NCI-H524 treated with DMSO at 0.1 percent for 48 hours (cell line): ENCODE results near the gene SEMA5B.

Source experiments
- DNase-seq: peaks from one replicate; lab custom pipeline; 2025; lab: John Stamatoyannopoulos, UW

SEMA5B gene

DNA sequence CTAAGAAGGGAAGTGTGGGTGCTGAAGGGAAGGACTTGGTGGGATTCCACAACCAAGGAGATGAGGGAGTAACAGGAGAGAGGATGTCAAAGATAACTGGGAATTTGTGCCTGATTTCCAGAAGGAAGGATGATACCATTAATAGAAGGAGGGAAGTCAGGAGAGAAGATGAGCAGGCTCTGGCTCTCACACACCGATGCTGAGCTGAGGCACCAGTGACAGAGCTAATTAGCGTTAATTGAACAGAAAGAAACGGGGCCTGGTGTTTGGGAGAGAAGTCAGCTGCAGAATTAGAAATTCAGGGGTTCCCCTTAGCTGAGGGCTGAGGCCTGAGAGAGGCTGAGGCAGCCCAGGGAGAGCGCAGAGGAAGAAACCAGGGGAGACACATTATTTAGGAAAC lies 27.4 kb upstream of the SEMA5B start:
- no peak for DNase-seq

DNA sequence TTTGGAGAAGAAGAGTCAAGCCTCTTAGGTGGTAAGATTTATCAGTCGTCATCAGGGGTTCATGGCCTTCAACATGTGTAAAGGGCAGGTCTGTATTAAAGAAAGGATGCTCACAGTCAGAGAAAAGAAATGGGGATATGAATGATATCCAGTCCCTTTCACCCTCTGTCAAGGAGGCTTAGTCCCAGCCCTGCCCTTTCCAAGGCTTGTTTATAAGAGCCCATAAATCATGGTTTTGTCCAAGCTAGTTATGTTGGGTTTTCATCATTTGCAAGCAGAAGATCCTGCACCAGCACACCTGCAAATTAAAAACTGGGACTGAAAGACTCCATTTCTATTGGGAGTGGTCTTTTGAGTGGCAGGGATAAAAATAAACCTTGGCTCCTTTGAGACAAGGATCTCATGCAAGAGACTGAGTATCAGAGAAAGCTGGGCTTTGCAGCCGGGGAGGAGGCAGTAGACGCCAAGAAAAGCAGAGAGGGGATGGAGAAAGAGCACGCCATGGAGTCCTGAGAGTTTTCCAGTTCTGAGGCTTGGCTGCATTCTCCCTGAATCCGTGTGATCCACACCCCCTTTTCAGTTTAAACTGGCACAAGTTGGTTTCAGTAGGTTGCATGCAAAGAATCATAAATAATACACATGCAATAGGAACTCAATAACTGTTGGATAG lies 26.7 kb upstream of the SEMA5B start:
- no peak for DNase-seq

DNA sequence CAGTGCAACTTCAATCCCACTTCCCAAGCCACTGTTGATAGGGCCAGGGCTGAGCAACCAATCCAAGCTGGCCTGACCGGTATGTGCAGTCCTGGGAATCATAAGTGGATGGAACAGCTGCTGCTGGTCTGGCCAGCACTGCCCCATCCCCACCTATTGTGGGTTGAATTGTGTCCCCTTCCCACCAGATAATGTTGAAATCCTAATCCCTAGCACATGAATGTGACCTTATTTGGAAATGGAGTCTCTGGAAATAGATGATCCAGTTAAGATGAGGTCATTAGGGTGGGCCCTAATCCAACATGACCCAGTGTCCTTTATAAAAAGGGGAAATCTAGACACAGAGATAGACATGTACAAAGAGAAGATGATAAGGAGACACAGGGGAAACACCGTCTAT lies 25.5 kb upstream of the SEMA5B start:
- DNase-seq: no peak

DNA sequence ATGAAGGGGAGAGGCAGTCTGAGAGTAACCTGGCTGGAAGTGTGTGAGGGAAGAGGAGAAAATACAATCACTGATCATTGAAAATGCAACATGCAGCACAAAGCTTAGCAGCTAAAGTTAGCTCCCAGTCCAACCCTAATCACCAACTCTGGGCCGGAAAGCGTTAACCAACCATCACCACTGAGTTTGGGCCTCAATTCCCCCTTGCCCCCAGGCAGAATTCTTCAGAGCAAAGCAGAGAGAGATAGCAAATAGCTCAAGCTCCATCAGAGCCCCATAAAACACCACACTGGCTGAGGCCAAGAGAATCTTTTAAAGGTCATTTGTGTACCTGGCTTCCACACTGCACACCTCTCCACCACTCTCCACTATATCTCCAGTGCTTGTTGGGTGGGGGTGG lies 23.1 kb upstream of the SEMA5B start:
- DNase-seq: no peak

DNA sequence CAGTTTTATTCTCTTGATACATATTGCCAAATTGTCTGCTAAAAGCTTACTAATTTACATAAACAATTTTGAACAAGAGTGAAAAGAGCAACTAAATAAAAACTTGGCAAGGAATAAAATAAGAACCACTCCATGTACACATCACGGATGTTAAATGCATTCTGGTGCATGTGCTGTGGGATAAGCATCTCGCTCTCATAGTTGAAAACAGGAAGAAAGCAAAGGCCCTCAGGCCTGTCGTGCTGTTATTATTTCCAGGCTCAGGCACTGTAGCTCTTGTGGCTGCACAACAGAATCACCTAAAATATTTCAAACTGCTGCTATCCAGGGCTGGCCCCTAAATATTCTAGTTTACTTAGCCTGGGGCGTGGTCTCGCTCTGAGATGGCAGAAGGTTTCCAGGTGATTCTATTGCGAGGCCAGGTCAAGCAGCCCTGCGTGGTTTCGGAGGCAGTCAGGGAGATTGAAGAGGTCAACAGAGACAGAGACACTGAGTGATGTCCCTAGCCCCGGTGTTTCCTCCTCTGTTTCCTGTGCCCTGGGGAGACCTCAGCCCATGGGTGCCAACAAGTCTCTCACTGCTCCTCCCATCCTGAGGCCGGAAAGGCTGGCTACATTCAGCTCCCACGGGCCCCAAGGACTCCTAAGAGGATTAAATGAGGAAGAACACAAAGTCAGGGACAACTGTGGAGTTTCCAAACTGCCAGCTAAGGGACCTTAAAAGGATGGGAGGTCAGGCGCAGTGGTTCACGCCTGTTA lies 21.1 kb upstream of the SEMA5B start:
- DNase-seq: no peak

DNA sequence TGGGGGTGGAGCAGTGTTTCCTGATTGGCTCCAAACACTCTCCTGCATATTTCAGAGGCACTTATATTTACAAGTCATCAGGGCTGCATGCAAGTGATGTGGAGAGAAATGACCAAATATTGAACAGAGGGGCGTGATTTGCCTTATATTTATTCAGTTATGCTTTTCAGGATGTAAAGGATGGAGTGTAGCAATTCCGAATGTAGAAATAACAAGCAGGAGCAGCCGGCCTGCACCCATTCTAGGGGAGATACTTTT lies 19.4 kb upstream of the SEMA5B start:
- DNase-seq: no peak

DNA sequence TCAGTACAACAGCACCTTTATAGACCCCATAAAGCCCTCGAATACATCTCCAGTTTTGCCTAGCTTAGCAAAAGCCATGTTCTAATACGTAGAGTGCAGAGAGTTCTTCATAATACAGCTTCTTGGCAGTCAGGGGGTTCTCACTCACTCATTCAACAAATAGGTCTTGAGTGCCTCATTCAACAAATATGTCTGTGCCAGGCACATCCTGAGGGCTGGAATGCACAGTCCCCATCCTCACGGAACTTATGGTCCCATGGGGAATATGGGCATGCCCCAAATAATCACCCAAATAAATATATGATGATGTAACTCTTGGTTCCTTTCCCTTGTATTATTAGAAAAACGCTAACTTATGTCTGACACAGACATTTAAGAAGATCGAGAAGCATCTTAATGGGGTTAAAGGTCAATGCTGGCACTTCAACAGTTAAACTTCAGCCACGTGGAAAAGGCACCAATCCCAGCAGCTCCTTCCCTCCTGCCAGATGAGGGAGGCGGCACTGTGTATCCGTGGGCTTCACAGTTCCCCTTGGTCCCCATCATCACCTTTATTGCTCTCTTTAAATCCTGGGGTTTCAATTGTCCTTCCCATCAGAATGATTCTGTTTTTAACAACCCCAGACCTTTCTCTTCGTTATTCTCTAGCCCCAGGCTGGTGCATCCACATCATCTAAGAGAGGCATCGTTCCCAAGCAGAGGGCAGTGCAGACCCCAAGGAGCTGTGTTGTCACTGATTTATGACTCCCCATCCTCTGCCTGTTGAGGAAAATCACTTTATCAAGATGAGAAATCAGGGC lies 18.9 kb upstream of the SEMA5B start:
- no peak for DNase-seq

DNA sequence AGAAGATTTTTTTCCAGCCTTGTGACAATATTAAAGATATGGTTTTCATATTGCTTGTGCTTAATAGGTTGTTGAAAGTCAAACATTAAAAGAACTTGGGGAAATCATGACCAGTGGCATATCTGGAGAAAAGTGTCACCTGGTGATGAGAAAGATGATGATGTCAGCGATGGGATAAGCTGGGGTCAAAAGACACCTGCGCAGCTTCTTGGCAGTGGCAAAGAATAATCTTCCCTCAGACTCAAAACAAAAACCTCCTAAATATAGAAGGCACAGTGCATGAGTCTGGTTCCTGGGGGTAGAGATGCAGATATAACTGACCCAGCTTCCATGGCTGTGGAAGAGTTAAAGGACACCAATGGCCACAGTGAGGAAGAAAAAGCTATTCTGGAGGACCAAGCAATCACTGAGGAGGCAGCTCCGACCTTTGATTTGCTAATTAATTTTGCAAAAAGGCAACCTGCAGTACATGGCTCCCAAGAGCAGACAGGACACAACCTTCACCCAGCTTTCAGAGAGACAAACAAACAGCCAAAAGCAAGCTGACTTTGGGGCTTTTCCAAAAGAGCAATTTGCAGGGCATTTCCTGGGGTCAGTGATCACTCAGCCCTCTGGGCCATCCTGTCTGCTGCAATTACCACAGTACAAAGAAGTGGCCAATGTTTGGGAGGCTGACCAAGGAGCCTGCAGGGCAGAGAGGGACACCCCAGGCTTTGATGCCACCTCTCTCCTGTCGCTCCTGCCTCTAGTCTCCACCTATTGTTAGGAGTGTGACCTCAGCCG lies 17.6 kb upstream of the SEMA5B start:
- no peak for DNase-seq

DNA sequence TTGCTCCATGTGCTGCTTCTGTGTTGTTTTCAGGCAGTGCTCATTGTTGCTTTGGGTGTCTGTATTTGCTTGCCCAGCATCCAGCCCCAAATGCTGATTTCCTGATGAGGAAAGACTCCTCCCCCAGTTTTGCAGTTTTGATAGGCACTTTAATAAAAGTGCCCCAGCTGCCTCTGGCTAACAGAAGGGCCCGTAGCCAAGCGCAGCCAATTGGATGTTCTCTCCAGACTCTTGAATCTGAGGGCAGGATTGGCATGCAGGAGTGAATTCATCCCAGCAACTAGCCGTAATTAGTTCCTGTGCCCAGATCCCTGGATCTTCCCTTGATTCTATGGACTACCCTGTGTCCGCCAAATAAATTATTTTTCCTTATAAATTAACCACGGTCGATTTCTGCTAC lies 14.8 kb upstream of the SEMA5B start:
- DNase-seq: peak; percentile 72

DNA sequence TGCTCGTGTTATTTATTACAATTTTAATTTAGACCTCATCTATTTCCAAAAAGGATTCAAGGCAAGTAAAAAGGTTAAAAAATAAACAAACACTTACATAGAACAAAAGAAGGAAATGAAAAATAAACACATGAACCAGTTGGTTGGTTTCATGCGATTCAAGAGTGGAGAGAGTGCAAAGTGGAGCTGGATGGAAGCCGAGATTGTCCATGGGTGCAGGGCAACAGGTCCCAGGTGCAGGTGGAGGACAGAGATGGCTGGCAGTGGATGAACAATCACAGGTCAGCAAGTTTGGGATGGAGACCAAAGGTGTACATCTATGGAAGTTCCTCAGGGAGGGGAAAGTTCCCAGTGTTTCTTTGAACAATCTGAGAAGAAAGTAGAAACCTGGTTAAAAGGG lies 11.6 kb upstream of the SEMA5B start:
- DNase-seq: no peak

DNA sequence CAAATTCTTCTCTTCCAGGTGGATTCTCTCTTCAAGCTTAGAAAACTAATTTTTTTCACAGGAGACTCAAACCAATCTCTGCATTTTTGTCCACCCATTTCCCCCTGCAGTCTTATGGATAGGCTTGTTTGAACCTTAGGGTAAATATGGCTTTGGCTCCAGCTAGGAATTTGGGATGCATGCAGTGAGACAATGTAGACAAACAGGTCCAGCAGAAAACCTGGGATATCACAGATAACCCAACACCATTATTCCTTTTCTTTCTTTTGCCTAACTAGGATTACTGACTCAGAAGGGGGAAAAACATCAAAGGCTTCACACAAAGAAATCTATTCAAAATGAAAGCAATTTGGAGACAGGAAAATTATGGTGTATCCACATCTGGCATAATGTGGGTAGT lies 11.2 kb upstream of the SEMA5B start:
- DNase-seq: no peak

DNA sequence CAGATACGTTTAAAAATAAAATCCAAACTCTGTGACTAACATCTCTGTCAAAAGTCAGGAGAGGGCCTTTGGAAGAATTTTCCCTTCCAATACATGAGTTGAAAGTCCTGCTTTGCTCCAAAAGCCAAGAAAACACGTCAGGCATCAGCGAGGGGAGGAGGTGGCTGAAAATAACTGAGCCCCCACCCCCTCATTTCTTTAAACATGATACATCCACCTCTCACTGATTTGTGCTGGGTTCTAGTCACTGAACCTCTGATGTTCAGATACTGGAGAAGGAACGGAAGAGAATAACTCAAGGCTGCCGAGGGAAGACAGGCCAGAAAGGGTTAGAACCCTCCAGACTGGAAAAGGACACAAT lies 9.4 kb upstream of the SEMA5B start:
- no peak for DNase-seq

DNA sequence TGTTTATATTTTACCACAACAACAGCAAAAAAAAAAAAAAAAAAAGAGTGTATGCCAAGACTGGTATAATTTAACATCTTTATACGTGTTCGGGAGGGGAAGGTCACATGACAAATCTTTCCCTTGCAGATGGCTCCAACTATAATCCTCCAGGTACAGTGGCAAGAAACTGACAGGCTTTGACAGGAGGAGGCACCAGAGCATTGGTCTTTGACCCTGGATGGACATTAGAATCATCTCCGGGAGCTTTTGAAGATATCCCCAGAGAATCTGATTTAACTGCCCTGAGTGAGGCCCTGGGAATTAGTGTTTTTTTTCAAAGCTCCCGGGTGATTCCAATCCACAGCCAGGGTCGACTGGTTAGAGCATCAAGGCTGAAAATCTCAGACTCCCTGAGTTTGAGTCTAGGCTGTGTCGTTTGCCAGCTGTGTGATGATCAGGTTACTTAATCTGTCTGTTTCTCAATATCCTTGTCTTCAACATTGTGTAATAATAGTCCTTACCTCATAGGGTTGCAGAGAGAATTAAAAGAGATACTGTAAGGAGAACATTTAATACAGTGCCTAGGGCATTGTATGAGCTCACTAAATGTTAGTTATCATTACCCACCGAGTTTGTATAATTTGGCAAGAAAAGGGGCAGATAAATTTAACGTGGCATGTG lies 8.9 kb upstream of the SEMA5B start:
- DNase-seq: peak; percentile 86

DNA sequence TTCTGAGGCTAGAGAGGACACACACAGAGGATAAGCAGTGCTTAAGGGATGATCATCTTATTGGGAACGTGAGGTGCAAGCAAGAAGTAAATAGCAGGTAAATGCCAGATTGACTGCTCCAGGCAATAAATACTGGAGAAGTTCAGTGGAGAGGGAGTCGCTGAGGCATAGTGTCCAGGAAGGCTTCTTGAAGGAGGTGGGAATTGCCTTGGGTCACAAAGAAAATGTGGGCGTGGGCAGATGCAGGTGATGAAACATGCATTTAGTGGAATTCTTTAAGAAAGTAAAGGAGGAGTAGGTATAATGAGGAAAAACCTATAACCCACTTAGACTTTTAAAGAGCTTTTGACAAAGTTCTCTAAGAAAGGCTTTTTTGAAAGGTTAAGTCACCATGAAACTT lies 7.4 kb upstream of the SEMA5B start:
- no peak for DNase-seq

DNA sequence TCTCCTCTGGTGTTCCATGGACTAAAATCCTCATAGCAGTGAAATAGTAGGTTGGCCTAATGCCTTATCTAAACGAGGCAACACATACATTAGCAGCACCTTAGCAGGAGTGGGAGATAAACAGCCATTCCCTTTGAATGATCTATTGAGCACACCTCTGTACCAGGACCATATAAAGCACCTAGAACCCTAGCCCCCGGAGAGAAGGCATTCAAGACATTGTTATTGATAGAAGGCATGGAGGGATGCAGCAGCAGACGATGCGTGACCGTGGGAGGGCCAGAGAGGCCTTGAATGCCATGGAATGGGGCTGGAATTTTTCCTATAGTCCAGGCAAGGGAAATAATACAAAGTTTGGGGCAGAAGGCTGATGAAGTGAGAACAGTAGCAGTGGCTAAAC lies 6.6 kb upstream of the SEMA5B start:
- DNase-seq: no peak

DNA sequence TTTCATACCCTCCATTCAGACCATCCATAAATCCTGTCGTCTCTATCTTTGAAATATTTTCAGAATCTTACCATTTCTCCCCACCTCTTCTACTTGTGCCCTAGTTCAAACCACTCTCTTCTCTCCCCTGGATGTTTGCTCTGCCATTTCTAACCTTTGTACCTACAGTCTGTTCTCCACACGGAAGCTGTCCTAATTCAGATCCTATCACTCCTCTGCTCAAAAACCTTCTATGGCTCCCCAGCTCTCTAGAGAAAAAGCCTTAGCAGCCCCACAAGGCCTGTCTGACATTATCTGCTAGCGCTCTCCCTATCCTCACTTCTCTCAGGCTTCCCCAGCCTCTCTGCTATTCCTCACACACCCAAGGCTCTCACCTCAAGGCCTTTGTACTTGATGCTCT lies 4.5 kb upstream of the SEMA5B start:
- no peak for DNase-seq

DNA sequence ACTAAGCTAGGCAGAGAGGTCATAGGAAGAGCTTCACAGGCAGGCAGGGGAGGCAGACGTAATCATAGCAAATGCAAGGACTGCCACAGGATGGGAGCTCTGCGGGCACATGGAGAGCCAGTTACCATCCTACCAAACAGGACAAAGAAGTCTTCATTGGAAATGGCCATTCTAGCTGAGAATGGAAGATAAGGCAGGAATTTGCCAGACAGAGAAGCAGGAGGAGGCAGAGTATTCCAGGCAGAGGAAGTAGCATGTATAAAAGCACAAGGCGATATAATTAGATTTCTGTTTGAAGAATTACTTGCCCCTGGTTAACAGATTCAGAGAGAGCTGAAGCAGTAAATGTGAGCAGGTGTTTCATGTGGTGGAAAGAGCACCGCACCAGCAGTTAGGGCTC lies 3.5 kb upstream of the SEMA5B start:
- no peak for DNase-seq

DNA sequence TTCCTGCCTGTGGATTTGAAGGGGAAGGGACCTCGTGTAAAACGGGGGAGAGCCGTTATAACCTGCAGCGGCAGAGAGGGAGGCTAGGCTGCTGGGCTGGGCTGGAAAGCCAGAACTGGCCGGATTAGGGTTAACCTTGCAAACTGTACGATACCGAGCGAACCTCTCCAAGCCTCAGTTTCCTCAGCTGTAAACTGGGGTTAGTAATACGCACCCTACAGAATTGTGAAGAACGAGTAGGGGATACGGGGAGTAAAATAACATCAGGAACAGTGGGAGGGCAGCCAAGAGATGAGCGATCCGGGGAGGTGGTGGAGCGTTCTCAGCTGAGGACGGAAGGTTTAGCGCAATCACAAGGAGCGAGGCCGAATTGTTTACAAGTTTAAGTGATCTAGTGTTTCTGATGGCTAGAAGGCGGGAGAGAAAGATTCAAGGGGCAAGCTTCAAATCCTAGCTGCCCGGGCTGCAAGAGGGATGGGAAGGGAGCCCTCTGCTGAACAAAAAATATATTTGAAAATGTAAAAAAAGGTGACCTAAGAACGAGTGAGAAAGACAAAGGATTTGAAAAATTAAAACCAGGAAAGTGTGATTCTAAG lies 768 bp upstream of the SEMA5B start:
- peak; percentile 72 for DNase-seq

DNA sequence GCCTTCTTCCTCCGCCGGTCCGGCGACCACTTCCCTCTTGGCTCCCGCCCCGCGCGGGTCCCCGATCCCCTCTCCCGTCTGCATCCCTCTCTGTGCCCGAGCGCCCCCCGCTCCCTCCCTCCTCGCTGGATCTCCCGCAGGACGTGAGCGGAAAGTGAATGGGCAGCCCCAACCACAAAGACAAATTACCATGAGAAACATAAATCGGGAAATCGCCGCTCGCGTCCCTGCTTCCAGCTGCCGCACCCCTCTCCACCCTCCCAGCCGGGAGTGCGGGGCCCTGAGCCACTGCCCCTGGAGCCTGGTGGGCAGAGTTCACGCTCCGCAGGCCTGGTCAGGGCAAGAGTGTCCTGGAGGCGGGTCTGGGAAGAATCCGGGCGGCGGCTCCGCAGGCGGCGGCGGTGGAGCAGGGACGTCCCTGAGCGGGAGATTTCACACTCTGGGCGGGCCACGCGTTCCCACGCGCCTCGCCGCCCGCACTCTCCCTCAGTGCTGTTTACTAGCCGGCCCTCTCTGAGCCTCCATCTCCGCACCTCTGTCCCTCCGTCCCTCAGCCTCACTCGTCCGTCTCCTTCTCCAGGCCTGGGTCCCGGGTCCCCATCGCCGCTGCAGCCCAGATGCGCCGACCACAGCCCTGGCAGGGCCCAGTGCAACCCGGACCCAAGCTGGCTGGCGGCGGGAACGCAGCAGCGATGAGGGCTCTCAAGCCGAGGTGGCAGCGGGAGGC lies 835 bp downstream of the SEMA5B start:
- DNase-seq: no peak

DNA sequence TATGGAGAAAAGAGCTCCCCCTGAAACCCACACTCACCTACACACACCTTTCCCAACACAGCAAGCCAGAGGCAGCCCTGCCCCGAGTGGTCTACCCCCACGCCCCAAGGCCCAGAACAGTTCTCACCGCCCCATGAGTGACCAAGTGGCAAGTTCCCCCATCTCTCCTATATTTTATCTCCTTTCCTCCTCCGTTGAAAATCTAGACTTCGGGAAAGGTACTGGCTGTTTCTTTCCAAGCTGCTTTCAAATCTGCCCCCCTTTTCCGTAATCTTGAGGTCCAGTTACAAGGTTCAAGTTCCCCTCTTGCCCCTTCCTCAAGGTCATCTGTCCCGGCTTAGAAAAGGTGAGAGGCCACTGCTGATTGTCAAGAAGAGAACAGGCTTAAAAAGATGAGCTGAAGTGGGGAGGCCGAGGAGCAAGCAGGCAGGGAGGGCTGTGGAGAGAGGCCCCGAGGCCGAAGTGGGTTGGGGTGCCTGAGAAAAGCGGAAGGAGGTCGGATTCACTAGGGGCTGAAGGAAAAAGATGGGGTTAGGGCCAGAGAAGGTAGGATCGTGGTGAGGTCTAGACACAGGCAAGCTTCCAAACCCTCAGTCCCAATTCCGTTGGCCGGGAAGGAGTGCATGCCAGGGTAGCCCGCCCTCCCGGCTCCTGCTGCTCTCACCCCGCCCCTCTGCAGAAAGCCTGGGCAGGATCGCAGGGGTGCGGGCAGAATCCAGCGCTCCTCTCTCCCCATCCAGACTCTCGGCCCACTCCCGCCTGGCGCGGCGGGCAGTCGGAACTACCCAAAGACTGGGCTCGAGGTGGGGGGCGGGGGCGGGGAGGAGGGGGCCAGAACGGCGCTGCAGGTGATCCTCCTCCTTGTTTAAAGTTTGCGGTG lies 1.7 kb downstream of the SEMA5B start:
- DNase-seq: no peak
